ENCODE data around the gene RAB11FIP2.

The RAB11FIP2 gene

GRCh38 chr10:118046395-118047156 is at the start of gene RAB11FIP2:
Gene RAB11FIP2, minus strand, starts transcription at chr10:118046941. Its CDS starts 778 bp downstream, at chr10:118046163.
- no peak for TF ChIP-seq CTCF (IDR thresholded peaks at IDR 0.05; ENCODE audit: insufficient read depth, low read length, poor library complexity, severe bottlenecking)
- DNase-seq (ENCODE audit: extremely low read depth, insufficient read length), result peak; percentile 90
- Histone ChIP-seq H3K36me3 (ENCODE audit: control insufficient read depth, insufficient read depth, low read length) (no peaks in the 10 kb centered on the region), H3K4me3 (replicated peaks; ENCODE audit: low read depth, low read length) (peak within 1 kb of the TSS; percentile 73), H3K27me3 (replicated peaks; ENCODE audit: control insufficient read depth, insufficient read depth, low read length) (no peaks in the 10 kb centered on the region)

- no peak for TF ChIP-seq CTCF (IDR thresholded peaks at IDR 0.05; ENCODE audit: insufficient read depth, low read length, poor library complexity, severe bottlenecking)
- Histone ChIP-seq H3K36me3 (ENCODE audit: control insufficient read depth, insufficient read depth, low read length) (no peaks in the 10 kb centered on the region), H3K27me3 (replicated peaks; ENCODE audit: control insufficient read depth, insufficient read depth, low read length) (no peaks in the 10 kb centered on the region), H3K4me3 (replicated peaks; ENCODE audit: low read depth, low read length) (no peak overlapping the region)
- no peak for DNase-seq (ENCODE audit: extremely low read depth, insufficient read length)
Observed at GRCh38 chr10:118096022-118096421, 49.3 kb upstream of the RAB11FIP2 start.

GRCh38 chr10:118092209-118092608 is 45.5 kb upstream of the RAB11FIP2 start:
- TF ChIP-seq CTCF (IDR thresholded peaks at IDR 0.05; ENCODE audit: insufficient read depth, low read length, poor library complexity, severe bottlenecking), result no peak
- DNase-seq (ENCODE audit: extremely low read depth, insufficient read length), result no peak
- Histone ChIP-seq H3K27me3 (replicated peaks; ENCODE audit: control insufficient read depth, insufficient read depth, low read length) (no peaks in the 10 kb centered on the region), H3K4me3 (replicated peaks; ENCODE audit: low read depth, low read length) (no peak overlapping the region), H3K36me3 (ENCODE audit: control insufficient read depth, insufficient read depth, low read length) (no peaks in the 10 kb centered on the region)

- TF ChIP-seq CTCF (IDR thresholded peaks at IDR 0.05; ENCODE audit: insufficient read depth, low read length, poor library complexity, severe bottlenecking), result no peak
- no peak for DNase-seq (ENCODE audit: extremely low read depth, insufficient read length)
- H3K27me3 ChIP-seq (replicated peaks; ENCODE audit: control insufficient read depth, insufficient read depth, low read length), result no peaks in the 10 kb centered on the region
- no peak overlapping the region for H3K4me3 ChIP-seq (replicated peaks; ENCODE audit: low read depth, low read length)
- no peaks in the 10 kb centered on the region for H3K36me3 ChIP-seq (ENCODE audit: control insufficient read depth, insufficient read depth, low read length)
Observed at GRCh38 chr10:118080817-118081216, 34.1 kb upstream of the RAB11FIP2 start.

GRCh38 chr10:118076705-118077104 is 30.0 kb upstream of the RAB11FIP2 start:
- DNase-seq (ENCODE audit: extremely low read depth, insufficient read length), result no peak
- Histone ChIP-seq H3K36me3 (ENCODE audit: control insufficient read depth, insufficient read depth, low read length) (no peaks in the 10 kb centered on the region), H3K27me3 (replicated peaks; ENCODE audit: control insufficient read depth, insufficient read depth, low read length) (no peaks in the 10 kb centered on the region; the same call in 1 of the 2 replicates), H3K4me3 (replicated peaks; ENCODE audit: low read depth, low read length) (no peak overlapping the region)
- TF ChIP-seq CTCF (IDR thresholded peaks at IDR 0.05; ENCODE audit: insufficient read depth, low read length, poor library complexity, severe bottlenecking), result no peak

Measured in GM06990 (cell line).